NOMO-1 treated with dmso at 0.1 percent for 144 hours (cell line): ENCODE data around the gene CACNA1C.

Experiments
- DNase-seq: peaks from one replicate; lab custom pipeline; 2025; ENCODE audit not compliant: unreplicated experiment; lab: John Stamatoyannopoulos, UW

The CACNA1C gene

GRCh38 chr12:2192231-2192630 lies 139.4 kb downstream of the CACNA1C start:
- DNase-seq, result no peak

GRCh38 chr12:2194060-2194459 lies 141.3 kb downstream of the CACNA1C start:
- DNase-seq, result no peak

DNA sequence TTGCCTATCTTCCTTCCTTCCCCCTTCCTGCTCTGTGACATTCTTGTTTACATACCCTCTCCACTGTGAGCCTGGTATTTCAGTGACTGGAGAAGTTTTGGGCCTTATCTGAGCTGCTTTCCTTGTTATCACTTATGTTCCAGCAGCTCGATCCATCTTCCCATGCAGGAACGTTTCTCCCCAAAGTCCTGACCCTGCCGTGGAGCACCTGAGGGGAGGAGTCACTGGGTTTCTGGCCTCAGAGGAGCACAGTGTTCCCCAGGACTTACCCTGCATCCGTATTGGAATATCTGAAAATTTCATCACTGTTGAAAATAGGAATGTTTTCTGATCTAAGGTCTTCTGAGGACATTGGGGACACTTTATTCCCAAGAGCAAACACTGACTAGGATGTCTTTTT lies 141.8 kb downstream of the CACNA1C start:
- DNase-seq, result no peak

- DNase-seq, result no peak
These were observed 142.3 kb downstream of the CACNA1C start for GRCh38 chr12:2195085-2195484.

DNA sequence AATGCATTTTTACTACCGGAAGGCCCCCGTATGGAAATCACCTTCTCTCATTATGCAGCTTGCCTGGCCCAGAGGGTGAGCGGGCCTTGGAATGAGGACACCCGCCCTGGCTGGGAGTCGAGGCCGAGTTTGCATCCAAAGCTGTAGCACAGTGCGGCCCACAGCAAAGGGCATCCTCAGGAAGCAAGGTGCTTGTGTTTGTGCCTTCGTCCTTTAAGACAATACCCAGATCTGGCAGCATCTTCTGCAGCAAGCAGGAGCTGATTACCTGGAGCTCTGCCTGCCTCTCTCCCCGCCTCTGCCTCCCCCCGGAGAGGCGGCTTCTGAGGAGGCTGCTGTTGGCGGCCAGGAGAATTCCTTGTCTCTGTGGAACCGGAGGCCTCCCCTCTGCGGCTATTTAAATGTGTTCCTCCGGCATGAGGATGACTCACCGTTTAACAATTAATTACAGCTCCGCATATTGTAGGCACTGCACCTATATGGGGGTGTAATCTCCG lies 145.3 kb downstream of the CACNA1C start:
- no peak for DNase-seq

GRCh38 chr12:2198542-2198941 lies 145.8 kb downstream of the CACNA1C start:
- DNase-seq, result no peak

- DNase-seq, result no peak
These were observed 153.2 kb downstream of the CACNA1C start for GRCh38 chr12:2205996-2206395.

DNA sequence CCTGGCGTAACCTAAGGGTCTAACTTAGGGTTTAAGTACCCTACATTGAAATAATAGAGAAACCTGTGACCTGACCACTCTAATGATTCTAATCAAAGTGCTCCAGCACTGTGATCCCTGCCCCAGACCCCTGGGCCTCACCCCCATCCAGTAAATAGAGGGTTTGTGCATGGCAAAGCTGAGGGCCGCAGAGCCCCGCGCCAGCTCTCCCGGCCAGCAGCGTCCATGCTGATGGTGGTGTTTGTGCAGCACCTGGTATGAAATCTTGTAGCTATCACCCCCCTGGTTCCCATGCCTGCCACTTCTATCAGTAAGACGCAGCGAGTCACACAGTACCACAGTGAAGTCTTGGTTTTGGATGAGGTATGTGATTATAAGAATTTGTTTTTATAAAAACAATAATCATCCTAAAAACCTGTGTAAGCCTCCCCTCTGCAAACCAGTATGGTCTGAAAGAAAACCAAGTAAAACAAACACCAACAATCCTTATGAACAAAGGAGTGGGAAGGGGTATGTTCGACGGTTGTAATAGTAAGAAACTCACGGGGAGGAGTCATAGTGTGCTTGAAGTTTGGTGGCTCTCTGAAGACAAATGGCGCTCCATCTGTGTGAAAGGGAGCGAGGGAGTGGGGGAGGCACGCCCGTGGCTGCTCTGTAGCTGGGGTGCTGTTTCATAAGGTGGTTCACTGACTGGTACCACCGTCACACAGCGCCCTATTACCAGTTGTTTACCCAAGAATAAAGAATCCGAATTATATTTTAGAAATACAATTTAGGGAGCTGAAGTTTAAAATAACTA lies 156.2 kb downstream of the CACNA1C start:
- DNase-seq, result no peak

GRCh38 chr12:2211119-2211518 lies 158.3 kb downstream of the CACNA1C start:
- DNase-seq, result no peak

DNA sequence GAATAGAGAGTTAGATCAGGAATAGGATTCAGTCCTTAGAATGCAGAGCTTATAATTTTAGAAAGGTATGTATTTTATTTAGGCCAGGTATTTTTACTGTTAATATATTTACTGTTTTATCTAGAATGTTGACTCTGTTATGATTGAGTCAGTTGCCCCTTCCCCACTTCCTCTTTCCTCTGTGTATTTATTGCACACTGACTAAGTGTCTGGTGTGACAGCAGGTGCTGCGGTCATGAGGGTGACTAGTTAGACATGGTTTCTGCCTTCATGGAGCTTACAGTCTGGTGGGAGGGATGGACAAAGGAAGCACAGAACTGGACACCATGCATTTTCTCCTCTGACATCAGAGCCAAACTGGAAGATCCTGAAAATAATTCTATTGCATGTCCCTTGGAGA lies 159.8 kb downstream of the CACNA1C start:
- no peak for DNase-seq

GRCh38 chr12:2212971-2213869 lies 160.4 kb downstream of the CACNA1C start:
- no peak for DNase-seq

DNA sequence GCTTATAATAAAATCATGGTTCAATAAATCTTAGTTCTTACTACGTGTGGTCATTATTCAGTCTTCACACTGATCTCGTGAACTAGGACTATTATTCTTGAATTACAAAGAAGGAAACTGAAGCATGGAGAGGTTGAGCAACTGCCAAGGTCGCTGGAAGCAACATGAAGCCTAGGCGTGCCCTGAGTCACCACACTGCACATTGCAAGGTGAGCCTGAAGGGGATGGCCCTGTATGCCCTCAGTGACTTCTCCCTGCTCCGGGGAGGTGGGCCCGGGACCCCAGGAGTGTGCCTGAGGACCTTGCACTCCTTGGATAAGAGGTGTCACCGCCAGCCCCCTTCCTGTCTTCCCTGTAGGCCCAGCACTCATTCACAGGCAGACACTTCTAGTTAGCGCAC lies 161.6 kb downstream of the CACNA1C start:
- no peak for DNase-seq

GRCh38 chr12:2215709-2216560 lies 163.1 kb downstream of the CACNA1C start:
- DNase-seq, result no peak

DNA sequence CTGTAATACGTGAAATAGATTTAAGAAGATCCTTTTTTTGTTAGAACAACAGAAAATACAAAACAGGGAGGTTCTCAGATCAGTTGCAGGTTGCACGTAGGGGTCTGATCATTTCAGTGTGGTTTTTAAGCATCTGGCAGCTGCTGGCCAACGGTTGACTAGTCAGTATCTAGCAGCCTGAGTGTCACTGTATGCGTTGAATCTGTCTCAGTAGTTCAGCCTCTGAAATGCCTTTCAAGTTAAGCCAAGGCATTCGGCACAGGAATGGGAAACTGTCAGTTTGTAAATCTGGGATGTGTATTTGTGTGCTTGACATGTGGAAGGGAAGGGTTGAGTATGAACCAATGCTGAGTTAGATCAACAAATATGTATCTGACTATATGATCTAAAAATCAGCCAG lies 165.9 kb downstream of the CACNA1C start:
- DNase-seq, result no peak

- DNase-seq, result no peak
These were observed 168.3 kb downstream of the CACNA1C start for GRCh38 chr12:2221030-2221621.

- no peak for DNase-seq
These were observed 169.9 kb downstream of the CACNA1C start for GRCh38 chr12:2222691-2223090.

DNA sequence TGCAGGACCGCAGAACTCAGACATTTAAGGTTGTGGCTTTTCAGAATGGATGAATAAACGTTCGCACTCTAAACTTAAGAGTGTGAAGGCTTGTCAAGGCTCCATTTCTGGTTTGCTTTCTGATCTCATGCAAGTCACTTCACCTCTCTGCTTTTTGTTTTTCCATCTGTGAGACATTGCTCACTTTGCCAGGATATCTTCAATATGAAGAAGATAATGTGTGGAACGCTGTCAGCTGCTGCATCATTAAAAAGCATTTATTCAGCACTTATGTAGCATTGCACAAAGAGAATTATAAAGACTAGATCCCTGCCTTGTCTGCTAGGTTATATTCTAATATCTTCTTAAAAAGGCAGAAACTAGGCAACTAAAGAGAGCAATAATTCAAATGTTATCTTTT lies 172.2 kb downstream of the CACNA1C start:
- no peak for DNase-seq

- no peak for DNase-seq
These were observed 172.9 kb downstream of the CACNA1C start for GRCh38 chr12:2225696-2226095.

DNA sequence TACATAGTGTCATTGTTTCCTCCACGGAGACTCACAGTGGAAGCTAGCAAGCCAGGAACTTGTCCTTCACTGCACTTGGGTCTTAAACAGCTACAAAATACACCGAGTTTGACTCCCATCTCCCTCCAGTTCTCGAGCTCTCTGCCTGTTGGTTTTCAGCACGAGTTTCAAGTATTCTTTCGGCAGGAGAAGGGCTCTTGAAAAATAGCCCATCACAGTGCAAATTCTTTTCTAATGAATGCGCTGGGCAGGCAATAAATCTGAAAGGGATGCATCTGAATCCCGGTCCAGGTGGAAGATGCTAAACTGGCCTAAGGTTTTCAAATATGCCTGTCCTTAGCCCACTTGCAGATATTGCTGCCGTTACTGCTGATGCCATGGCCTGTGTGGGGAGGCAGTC lies 173.9 kb downstream of the CACNA1C start:
- DNase-seq, result no peak

DNA sequence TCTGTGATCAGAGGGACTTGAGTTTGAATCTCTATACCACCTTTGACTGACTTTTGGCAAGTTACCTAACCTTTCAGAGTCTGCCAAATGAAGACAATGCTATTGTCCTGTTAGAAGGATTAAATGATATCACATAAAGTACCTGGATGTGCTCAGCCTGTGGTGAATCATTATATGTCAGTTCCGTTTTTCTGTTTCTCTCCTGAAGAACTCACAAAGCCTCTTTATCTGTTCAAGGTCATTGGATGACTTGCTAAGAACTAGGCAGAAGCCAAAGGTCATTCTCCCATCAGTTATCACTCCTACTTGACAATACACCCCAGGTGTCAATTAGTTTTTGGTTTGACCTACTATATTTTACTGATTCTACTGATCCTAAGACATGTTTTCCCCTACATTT lies 174.6 kb downstream of the CACNA1C start:
- no peak for DNase-seq

GRCh38 chr12:2228535-2228934 lies 175.7 kb downstream of the CACNA1C start:
- no peak for DNase-seq
